SK-N-SH (cell line): ENCODE results near the gene CCDC102A. TPM values are rescaled to one million over a fixed set of nuclear protein-coding genes. Genes with fewer than 3 reads are reported as not detected.
A peak's percentile ranks its signal among the peaks of the same experiment; 100 is the strongest.

Source experiments
- CTCF ChIA-PET: fragments of 300-600, 350-600 bp; formaldehyde crosslinking; extraction: SDS; loops from one replicate; lab custom pipeline; 2021; lab: Yijun Ruan, JAX
- POLR2A ChIA-PET: fragments of 350-600 bp; sonication (Branson Sonifier 250); formaldehyde crosslinking; extraction: SDS; loops from one replicate; lab custom pipeline; 2020; ENCODE audit warnings: antibody characterized with exemption, inconsistent platforms; lab: Yijun Ruan, JAX
- DNase-seq: peaks from one replicate; pipeline ENCODE4 v3.0.0; 2012
- H2AFZ ChIP-seq: fragments of 200-600 bp; sonication (generic); 2 replicates; pipeline ENCODE4 v1.8.1; 2016; ENCODE audit warnings: antibody characterized with exemption, mild to moderate bottlenecking, low read depth
- H3F3A ChIP-seq: fragments of 200-600 bp; sonication (generic); replicated peaks from 2 replicates; pipeline ENCODE3; 2016; ENCODE audit warnings: antibody characterized with exemption, mild to moderate bottlenecking; ENCODE audit not compliant: insufficient read depth
- H3K27ac ChIP-seq, 2 experiments: fragments of 200-500 bp in 1 of 2; fragments of 200-600 bp in 1 of 2; sonication (Bioruptor generic) in 1 of 2; sonication (generic), shearing (Covaris generic) in 1 of 2; 2 replicates each; pipeline versions ENCODE4 v1.5.1 to v1.6.1; 2014 to 2016; ENCODE audit warnings: low read depth in 2 of 2, inconsistent platforms in 1 of 2, low read length in 1 of 2, mild to moderate bottlenecking in 1 of 2, mixed read lengths in 1 of 2
- H3K27me3 ChIP-seq: fragments of 200-600 bp; sonication (generic), shearing (Covaris generic); 2 replicates; pipeline ENCODE4 v1.6.1; 2016; ENCODE audit warnings: mixed run types; ENCODE audit not compliant: insufficient read depth
- H3K36me3 ChIP-seq, 2 experiments: fragments of 200-500 bp in 1 of 2; fragments of 200-600 bp in 1 of 2; sonication (Bioruptor generic) in 1 of 2; sonication (generic) in 1 of 2; replicated peaks in 1 of 2; 2 replicates each; pipeline versions ENCODE3 to v1.5.1; 2014 to 2016; ENCODE audit warnings: low read length in 1 of 2, mild to moderate bottlenecking in 1 of 2; ENCODE audit not compliant: insufficient read depth in 2 of 2, control insufficient read depth in 1 of 2
- H3K4me1 ChIP-seq, 2 experiments: fragments of 200-500 bp in 1 of 2; fragments of 200-600 bp in 1 of 2; sonication (Bioruptor generic) in 1 of 2; sonication (generic), shearing (Covaris generic) in 1 of 2; 2 replicates each; pipeline versions ENCODE4 v1.5.1 to v1.6.1; 2014 to 2016; ENCODE audit warnings: low read depth in 1 of 2, low read length in 1 of 2, mixed run types in 1 of 2; ENCODE audit not compliant: insufficient read depth in 2 of 2, control insufficient read depth in 1 of 2
- H3K4me2 ChIP-seq: fragments of 200-600 bp; sonication (generic), shearing (Covaris generic); 2 replicates; pipeline ENCODE4 v1.6.1; 2017; ENCODE audit warnings: mixed run types
- H3K4me3 ChIP-seq, 2 experiments: fragments of 200-500 bp in 1 of 2; fragments of 200-600 bp in 1 of 2; sonication (Bioruptor generic) in 1 of 2; sonication (generic), shearing (Covaris generic) in 1 of 2; 2 replicates each; pipeline versions ENCODE4 v1.5.1 to v1.8.1; 2014 to 2016; ENCODE audit warnings: low read depth in 2 of 2, inconsistent platforms in 1 of 2, low read length in 1 of 2, mild to moderate bottlenecking in 1 of 2, mixed read lengths in 1 of 2, moderate library complexity in 1 of 2
- H3K79me2 ChIP-seq: fragments of 200-600 bp; sonication (generic); 2 replicates; pipeline ENCODE4 v1.8.1; 2017; ENCODE audit warnings: mild to moderate bottlenecking; ENCODE audit not compliant: insufficient read depth
- H3K9ac ChIP-seq: fragments of 200-600 bp; sonication (generic); 2 replicates; pipeline ENCODE4 v1.6.1; 2017; ENCODE audit warnings: mixed run types
- H3K9me2 ChIP-seq: fragments of 200-600 bp; sonication (generic); 2 replicates; pipeline ENCODE4 v1.6.1; 2017; ENCODE audit warnings: mixed run types
- H3K9me3 ChIP-seq: fragments of 200-600 bp; sonication (generic); 2 replicates; pipeline ENCODE4 v1.6.1; 2017; ENCODE audit warnings: mixed run types, mild to moderate bottlenecking, moderate library complexity
- H4K20me1 ChIP-seq: fragments of 200-600 bp; sonication (generic); 2 replicates; pipeline ENCODE4 v1.6.1; 2017; ENCODE audit warnings: mild to moderate bottlenecking, mixed run types; ENCODE audit not compliant: insufficient read depth
- EP300 ChIP-seq, 2 experiments: IDR thresholded peaks; 2 replicates each; pipeline versions ENCODE4 v1.4.0 to v1.6.1; 2012; ENCODE audit warnings: borderline replicate concordance in 1 of 2, low read depth in 1 of 2, low read length in 1 of 2
- FOSL2 ChIP-seq: IDR thresholded peaks from 2 replicates; pipeline ENCODE4 v1.4.0; 2012; ENCODE audit warnings: low read depth, mild to moderate bottlenecking, moderate library complexity, borderline replicate concordance
- IRF3 ChIP-seq: fragments of 150-350 bp; IDR thresholded peaks from 2 replicates; pipeline ENCODE4 v1.6.1; 2016; ENCODE audit warnings: mild to moderate bottlenecking, low read depth, low read length
- MEF2A ChIP-seq: IDR thresholded peaks from 2 replicates; pipeline ENCODE4 v1.4.0; 2012; ENCODE audit warnings: low read depth, borderline replicate concordance
- MXI1 ChIP-seq: IDR thresholded peaks from 2 replicates; pipeline ENCODE4 v1.6.1; 2012; ENCODE audit warnings: mild to moderate bottlenecking, low read depth, low read length, improper control_type of control experiment
- POLR2AphosphoS5 ChIP-seq: IDR thresholded peaks from 2 replicates; pipeline ENCODE4 v1.6.1; 2012; ENCODE audit warnings: low read depth, low read length
- RAD21 ChIP-seq: IDR thresholded peaks from 2 replicates; pipeline ENCODE4 v1.6.1; 2012; ENCODE audit warnings: mild to moderate bottlenecking, low read length
- REST ChIP-seq: IDR thresholded peaks from 2 replicates; pipeline ENCODE4 v1.6.1; 2012; ENCODE audit warnings: mild to moderate bottlenecking, low read depth, low read length, moderate library complexity
- RFX5 ChIP-seq: IDR thresholded peaks from 2 replicates; pipeline ENCODE4 v1.6.1; 2012; ENCODE audit warnings: mild to moderate bottlenecking, improper control_type of control experiment, low read length
- SIN3A ChIP-seq: IDR thresholded peaks from 2 replicates; pipeline ENCODE4 v1.6.1; 2012; ENCODE audit warnings: low read depth, mild to moderate bottlenecking, low read length, moderate library complexity, borderline replicate concordance
- SMC3 ChIP-seq: IDR thresholded peaks from 2 replicates; pipeline ENCODE4 v1.6.1; 2012; ENCODE audit warnings: low read depth, low read length, improper control_type of control experiment
- YY1 ChIP-seq: IDR thresholded peaks from 2 replicates; pipeline ENCODE4 v1.4.0; 2012; ENCODE audit warnings: low read depth, mild to moderate bottlenecking
- ZBTB33 ChIP-seq: IDR thresholded peaks from 2 replicates; pipeline ENCODE4 v1.4.0; 2012; ENCODE audit warnings: low read depth, borderline replicate concordance
- WGBS: methylation state at CpG from one replicate; pipeline ENCODE4 v1.1.6; 2017; ENCODE audit warnings: low lambda C conversion rate; 5-methylcytosine and 5-hydroxymethylcytosine counted together
- polyA plus RNA-seq, 3 experiments: library from polyadenylated mRNA; depleted of rRNA; stranded (reverse); fragments of >200 nt; gene quantifications; 2 replicates each; pipeline ENCODE4 v1.2.3, GENCODE V29; 2012

CCDC102A gene
- polyA plus RNA-seq, 1 of the 3 experiments (the other 2 are of a cell fraction), result 26.2 TPM

GRCh38 chr16:57484515-57485005, 51.8 kb downstream of the CCDC102A start:
- H3K27me3 ChIP-seq, result no peaks in the 10 kb centered on the region
- H3K79me2 ChIP-seq, result no peaks in the 10 kb centered on the region; the same call in 1 of the 2 replicates
- no peaks in the 10 kb centered on the region for H3K36me3 ChIP-seq
- H3K4me1 ChIP-seq, result peaks cover 6 to 59% of the 10 kb centered on the region in 2 experiments; a peak in 3 of 4 replicates
- TF ChIP-seq SMC3, result no peak
- TF ChIP-seq POLR2AphosphoS5, result no peak
- no peak for TF ChIP-seq MEF2A
- no peak for TF ChIP-seq SIN3A
- no peak for TF ChIP-seq IRF3
- no peak for TF ChIP-seq YY1
- no peak for TF ChIP-seq ZBTB33
- TF ChIP-seq REST, result no peak
- no peak for TF ChIP-seq RAD21
- TF ChIP-seq RFX5, result no peak
- TF ChIP-seq FOSL2, result no peak
- TF ChIP-seq EP300 (IDR thresholded peaks at IDR 0.05; ENCODE audit: borderline replicate concordance in 1 of 2, low read depth in 1 of 2, low read length in 1 of 2), result no peak
- TF ChIP-seq MXI1, result no peak
- no peak for DNase-seq
- H2AFZ ChIP-seq, result no peak overlapping the region
- 84% methylated on average over 7 of the region's 8 CpGs for WGBS
- peak overlapping the region; percentile 97; the same call in 1 of the 2 replicates for H3K4me2 ChIP-seq
- H4K20me1 ChIP-seq, result no peaks in the 10 kb centered on the region
- no peaks in the 10 kb centered on the region for H3K9me3 ChIP-seq
- H3K9ac ChIP-seq, result no peak overlapping the region
- ChIA-PET CTCF (interaction anchor here (4.0 to 21.0 kb wide), 2 partner anchors 30 to 66 kb away, joined by 22 to 354 read pairs; no protein-coding TSS in a partner anchor), POLR2A (interaction anchor here (0.8 to 10.0 kb wide), 6 partner anchors 12 to 37 kb away, joined by 3 to 152 read pairs (median 10); partner anchors contain the start of genes CIAPIN1, COQ9 and POLR2C)
- peaks cover 5% of the 10 kb centered on the region for H3F3A ChIP-seq
- H3K4me3 ChIP-seq, result peak overlapping the region in 1 of 2 experiments; percentile 83; a peak in 2 of 4 replicates
- peak overlapping the region in 1 of 2 experiments; percentile 94; a peak in 2 of 4 replicates for H3K27ac ChIP-seq
- no peaks in the 10 kb centered on the region for H3K9me2 ChIP-seq
